Measurements from ENCODE around the gene HNRNPL. TPM values are rescaled to one million over a fixed set of nuclear protein-coding genes. Genes with fewer than 3 reads are reported as not detected.
A peak's percentile ranks its signal among the peaks of the same experiment; 100 is the strongest.

Gene HNRNPL
- total RNA-seq, 1 experiment from 2014 or later, result 710 TPM

GRCh38 chr19:38836159-38836982 is 13.4 kb downstream of the HNRNPL start:
- H3K79me2 ChIP-seq (ENCODE audit: insufficient read depth, low read length), result no peaks in the 10 kb centered on the region
- no peak overlapping the region for H3K14ac ChIP-seq (ENCODE audit: insufficient read depth, low read length)
- H3K27me3 ChIP-seq (ENCODE audit: insufficient read depth, low read length), result no peaks in the 10 kb centered on the region
- H2AFZ ChIP-seq (ENCODE audit: low read length), result no peak overlapping the region
- no peak overlapping the region for H3K4ac ChIP-seq (ENCODE audit: low read depth, low read length)
- peaks cover 52 to 72% (median 55%) of the 10 kb centered on the region in 3 experiments for H3K36me3 Mint-ChIP-seq (ENCODE audit: insufficient read depth in 1 of 3, low read depth in 3 of 3)
- H3K18ac ChIP-seq (ENCODE audit: insufficient read length, low read depth, low read length), result no peak overlapping the region
- no peak overlapping the region for H4K8ac ChIP-seq (replicated peaks; ENCODE audit: insufficient read length, low read depth, low read length)
- no peaks in the 10 kb centered on the region; a peak in 1 of 5 replicates for H3K9me3 Mint-ChIP-seq
- H3K27ac ChIP-seq (ENCODE audit: insufficient read length, low read depth, low read length), result no peak overlapping the region
- no peak overlapping the region for H2BK15ac ChIP-seq (ENCODE audit: low read depth, low read length)
- no peak overlapping the region for H3K23ac ChIP-seq (ENCODE audit: insufficient read length, low read depth, low read length)
- DNase-seq, result no peak
- no peak for TF ChIP-seq CTCF (conservative IDR thresholded peaks at IDR 0.05)
- H4K5ac ChIP-seq (ENCODE audit: insufficient read length, low read depth, low read length), result no peak overlapping the region
- H3K4me1 Mint-ChIP-seq, result peaks cover 6 to 7% of the 10 kb centered on the region in 2 experiments
- no CpG with 5 or more reads among the region's 8 CpGs for WGBS (ENCODE audit: extremely low coverage, insufficient read length, low lambda C conversion rate)
- H3K9me3 ChIP-seq (ENCODE audit: control insufficient read depth, low read depth, low read length), result no peaks in the 10 kb centered on the region
- peak overlapping the region in 2 of 3 experiments; percentile 40 to 92; a peak in 3 of 7 replicates for H3K27ac Mint-ChIP-seq
- no peaks in the 10 kb centered on the region for H3K27me3 Mint-ChIP-seq (ENCODE audit: low read depth)
- no peak overlapping the region for H3K9ac ChIP-seq (ENCODE audit: extremely low read depth, insufficient read length, low read length)
- H3K79me1 ChIP-seq (ENCODE audit: insufficient read depth, low read depth, low read length, poor library complexity, severe bottlenecking), result no peaks in the 10 kb centered on the region
- H3K4me3 Mint-ChIP-seq, result no peak overlapping the region
- no peak overlapping the region for H2BK12ac ChIP-seq (ENCODE audit: insufficient read length, low read depth, low read length)
- no peak overlapping the region for H2BK20ac ChIP-seq (ENCODE audit: low read depth, low read length, poor library complexity, severe bottlenecking)
- H3K4me2 ChIP-seq (ENCODE audit: insufficient read depth, insufficient read length, low read length), result no peak overlapping the region
- no peaks in the 10 kb centered on the region for H4K20me1 ChIP-seq (ENCODE audit: control insufficient read depth, insufficient read depth, insufficient read length)
- H4K91ac ChIP-seq (ENCODE audit: insufficient read length, low read depth, low read length), result no peak overlapping the region
- peaks cover 2% of the 10 kb centered on the region; the same call in 1 of the 2 replicates for H3K4me1 ChIP-seq (ENCODE audit: insufficient read depth, low read length)
- no peak overlapping the region for H2BK5ac ChIP-seq (ENCODE audit: insufficient read length, low read length)
- H3K23me2 ChIP-seq (ENCODE audit: insufficient read length, low read depth, low read length, poor library complexity, severe bottlenecking), result peaks cover 3% of the 10 kb centered on the region
- H3T11ph ChIP-seq (ENCODE audit: low read length), result no peak overlapping the region
- no peak overlapping the region for H3K56ac ChIP-seq (ENCODE audit: insufficient read length, low read depth, low read length)
- no peak overlapping the region for H2AK5ac ChIP-seq (ENCODE audit: insufficient read length, low read length)
- H2BK120ac ChIP-seq (ENCODE audit: low read depth, low read length, poor library complexity, severe bottlenecking), result no peak overlapping the region
